HG02571 (cell line): ENCODE data around the gene GAS6.

Experiments used
- ATAC-seq: cut with Tn5 transposase; IDR thresholded peaks from one replicate; pipeline ENCODE4 v1.9.1; 2021; ENCODE audit warnings: mild to moderate bottlenecking, moderate library complexity; ENCODE audit not compliant: unreplicated experiment

Gene GAS6

DNA sequence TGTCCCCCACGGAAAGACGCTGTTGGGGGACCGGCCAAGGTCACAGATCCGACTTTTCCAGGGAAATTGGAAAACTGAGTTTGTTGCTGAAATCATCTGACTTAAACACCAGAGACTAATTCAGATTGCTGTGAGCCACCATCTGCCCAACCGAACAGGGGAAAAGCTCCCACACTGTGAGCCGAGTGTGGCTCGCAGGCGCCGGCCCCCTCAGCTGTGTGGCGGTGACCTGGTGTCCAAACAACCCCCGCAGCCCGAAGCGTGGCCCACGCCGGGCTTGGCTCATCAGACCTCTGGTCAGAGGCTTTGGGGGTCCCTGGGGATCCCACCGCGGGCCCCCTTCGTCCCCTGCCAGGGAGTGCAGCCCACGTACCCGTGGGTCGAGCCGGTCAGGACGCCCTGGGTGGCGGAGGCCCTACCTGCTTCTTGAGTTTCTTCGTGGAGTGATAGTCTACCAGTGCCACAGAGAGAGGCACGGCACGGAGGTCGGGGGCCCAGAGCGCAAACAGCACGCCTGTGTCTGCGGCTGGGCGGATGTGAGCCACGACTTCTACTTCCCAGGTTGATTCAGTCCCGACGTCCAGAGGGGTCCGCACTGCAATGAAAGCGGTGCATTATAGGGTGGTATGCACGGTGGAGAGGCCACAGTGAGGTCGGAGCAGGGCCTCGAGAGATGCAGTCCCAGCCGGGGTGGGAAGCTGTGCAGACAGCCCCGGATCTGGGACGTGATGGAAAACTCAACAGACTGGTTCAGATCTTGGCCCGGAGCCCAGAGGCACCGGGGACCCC lies 40.7 kb downstream of the GAS6 start:
- ATAC-seq: no peak

DNA sequence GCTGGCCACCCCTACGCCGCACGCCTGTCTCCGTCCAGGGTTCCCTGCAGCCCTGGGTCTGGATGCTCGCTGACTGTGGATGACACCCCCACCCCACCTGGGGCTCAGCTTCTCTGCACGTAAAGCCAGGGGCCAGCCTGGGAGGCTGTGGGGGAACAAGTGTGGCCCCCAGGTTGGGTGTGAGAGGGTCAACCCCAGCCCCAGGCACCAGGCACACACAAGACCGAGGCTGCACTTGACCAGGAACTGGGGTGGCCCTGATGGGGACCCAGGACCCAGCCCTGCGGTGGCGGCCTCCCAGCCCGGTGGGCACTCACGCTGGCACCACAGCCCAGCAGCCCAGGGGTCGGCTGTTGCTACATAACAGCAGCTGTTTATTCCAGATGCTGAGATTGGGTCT lies 41.6 kb downstream of the GAS6 start:
- ATAC-seq: no peak

- ATAC-seq: no peak
Measured at GRCh38 chr13:113821847-113822246, 42.0 kb downstream of the GAS6 start.

DNA sequence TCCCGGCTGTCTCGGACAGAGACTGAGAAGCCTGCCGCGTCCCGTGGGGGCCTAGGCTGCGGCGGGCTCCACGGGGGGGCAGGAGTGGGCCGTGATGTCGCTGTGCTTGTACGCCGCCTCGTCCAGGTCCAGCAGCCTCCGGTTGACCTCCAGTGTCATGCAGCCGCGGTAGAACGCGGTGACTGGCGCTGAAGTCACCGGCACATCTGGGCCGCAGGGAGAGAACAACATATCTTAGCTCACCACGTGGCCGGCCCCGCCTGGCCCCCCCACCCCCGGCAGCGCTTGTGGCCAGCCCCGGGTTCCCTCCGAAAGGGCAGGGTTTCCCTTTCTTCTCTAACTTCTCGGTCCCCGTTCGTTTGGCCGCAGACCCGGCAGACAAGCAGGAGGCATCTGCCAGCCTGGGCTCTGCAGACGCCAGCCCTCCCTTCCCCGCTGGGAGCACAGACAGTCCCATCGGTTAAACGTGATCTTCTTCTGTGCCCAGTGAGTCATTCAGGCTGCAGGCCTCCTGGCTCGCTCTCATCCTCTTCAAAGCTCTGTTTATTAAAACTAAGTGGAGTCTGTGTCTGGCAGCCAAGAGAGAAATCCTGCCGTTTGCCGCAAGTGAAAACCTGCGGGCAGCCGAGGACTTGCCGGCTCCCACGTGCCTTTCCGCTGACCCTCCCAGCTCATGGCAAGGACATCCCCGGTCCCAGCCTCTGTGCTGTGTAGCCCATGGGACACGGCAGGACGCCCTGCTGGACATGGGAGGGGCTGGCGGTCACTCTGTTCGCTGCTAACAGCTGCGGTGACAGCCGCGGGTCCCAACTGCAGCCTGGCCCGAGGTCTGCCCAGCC lies 42.8 kb downstream of the GAS6 start:
- ATAC-seq: no peak

GRCh38 chr13:113819731-113820715 lies 43.9 kb downstream of the GAS6 start:
- no peak for ATAC-seq

DNA sequence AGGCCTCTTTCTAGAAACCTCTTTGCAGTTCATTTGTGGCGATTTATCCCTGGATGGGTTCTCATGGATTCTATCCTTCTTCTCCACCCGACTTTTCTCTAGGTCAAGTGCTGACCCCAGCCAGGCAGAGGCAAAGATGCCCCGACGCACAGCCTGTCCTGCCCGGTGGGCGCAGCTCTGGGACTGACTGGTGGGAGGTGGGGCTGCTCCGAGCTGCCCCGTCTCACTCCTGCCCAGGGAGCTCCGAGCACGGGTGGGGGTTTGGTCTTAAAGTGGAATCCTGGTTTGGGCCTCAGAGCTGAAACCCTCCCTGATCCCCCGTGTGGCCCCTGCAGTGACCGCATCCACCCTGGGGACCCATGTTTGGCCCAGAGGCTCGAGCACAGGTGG lies 44.5 kb downstream of the GAS6 start:
- ATAC-seq: no peak

- no peak for ATAC-seq
Measured at GRCh38 chr13:113818700-113819295, 45.1 kb downstream of the GAS6 start.

DNA sequence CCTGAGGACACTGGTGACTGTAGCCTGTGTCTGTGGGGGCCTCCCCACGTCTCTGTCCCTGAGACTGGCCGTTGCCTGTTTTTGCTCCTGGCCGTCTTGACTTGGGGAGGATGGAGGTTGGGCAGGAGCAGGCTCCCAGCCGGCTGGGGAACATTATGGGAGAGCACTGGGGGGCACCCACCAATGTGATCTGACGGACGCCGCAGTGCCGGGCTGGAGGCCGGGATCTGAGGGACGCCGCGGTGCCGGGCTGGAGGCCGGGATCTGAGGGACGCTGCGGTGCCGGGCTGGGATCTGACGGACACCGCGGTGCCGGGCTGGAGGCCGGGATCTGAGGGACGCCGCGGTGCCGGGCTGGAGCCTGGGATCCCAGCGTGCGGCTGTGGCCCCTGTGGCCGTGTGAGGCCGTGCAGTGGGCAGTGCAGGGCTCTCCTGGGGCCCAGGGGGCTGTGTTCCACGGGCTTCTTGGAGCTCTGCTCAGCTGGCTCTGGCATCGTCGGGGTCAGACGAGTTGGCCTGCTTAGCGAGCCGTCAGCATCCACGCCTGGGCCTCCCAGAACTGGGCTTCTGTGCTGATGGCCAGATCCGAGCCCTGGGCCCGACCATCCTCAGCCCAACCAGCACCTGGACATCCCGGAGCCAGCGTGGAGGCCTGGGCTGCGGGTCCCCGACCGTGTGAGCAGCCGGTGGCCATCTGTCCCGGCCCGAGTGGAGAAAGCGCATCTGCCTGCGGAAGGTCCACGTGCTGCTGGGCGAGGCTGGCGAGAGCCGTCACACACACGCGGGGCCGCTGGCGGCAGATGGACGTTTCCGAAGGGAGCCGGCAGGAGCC lies 45.8 kb downstream of the GAS6 start:
- no peak for ATAC-seq

- no peak for ATAC-seq
Measured at GRCh38 chr13:113816946-113817859, 46.7 kb downstream of the GAS6 start.

- no peak for ATAC-seq
Measured at GRCh38 chr13:113816254-113816929, 47.5 kb downstream of the GAS6 start.

GRCh38 chr13:113815151-113816058 lies 48.5 kb downstream of the GAS6 start:
- no peak for ATAC-seq

- no peak for ATAC-seq
Measured at GRCh38 chr13:113814435-113814821, 49.4 kb downstream of the GAS6 start.

GRCh38 chr13:113813749-113814434 lies 50.0 kb downstream of the GAS6 start:
- ATAC-seq: no peak

GRCh38 chr13:113813070-113813748 lies 50.7 kb downstream of the GAS6 start:
- no peak for ATAC-seq

DNA sequence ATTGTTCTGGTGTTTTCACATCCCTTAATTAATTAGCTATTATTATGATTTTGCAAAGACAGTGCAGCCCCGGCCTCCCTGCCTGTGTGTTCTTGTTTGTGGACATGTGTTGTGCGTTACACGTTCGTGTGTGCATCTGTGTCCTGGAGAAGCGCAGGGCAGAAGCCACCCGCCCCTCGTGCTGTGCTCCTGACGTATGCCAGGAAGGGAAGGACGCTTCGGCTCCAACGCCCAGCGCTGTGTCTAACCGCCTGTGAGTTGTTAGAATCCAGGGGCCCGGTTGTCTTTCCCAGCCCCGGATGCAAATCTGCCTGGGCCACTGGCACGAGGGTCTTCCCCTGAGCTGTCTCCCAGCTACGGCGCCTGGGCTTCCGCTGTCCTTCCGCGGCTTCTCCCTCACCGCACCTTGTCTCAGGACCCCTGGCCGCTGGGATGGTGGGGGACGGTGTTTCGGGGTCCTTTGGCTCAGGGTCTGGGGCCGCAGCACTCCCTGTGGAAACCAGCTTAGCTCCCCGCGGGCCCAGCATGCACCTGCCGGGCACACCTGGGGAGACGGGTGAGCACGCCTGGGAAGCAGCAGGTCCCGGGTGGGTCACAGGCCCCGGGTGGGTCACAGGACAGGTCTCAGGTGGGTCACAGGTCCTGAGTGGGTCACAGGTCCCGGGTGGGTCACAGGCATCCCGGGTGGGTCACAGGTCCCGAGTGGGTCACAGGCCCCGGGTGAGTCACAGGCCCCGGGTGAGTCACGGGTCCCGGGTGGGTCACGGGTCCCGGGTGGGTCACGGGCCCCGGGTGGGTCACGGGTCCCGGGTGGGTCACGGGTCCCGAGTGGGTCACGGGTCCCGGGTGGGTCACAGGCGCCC lies 51.5 kb downstream of the GAS6 start:
- ATAC-seq: no peak
